ENCODE measurements around the gene NCBP3.

Gene NCBP3

DNA sequence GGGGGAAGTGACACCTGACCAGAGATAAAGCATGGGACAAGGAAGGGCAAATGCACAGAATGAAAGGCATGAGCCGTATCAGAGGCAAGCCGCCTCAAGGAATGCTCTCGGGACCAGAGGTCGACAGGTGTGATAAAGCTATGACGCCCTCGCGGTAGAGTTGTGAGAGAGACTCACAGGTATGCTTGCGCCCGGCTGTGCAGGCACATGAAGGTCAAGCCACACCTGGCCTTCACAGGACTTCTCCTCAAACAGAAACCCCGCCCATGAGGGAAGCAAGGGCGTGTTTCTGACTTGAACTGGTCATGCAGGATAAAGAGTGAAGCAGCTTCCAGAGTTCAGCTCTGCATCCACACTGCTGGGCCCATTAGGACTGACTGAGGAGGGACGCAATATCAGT lies 7.8 kb downstream of the NCBP3 start:
- no peak for DNase-seq (ENCODE audit: extremely low read depth, low read depth)
- TF ChIP-seq, protein P1, sequence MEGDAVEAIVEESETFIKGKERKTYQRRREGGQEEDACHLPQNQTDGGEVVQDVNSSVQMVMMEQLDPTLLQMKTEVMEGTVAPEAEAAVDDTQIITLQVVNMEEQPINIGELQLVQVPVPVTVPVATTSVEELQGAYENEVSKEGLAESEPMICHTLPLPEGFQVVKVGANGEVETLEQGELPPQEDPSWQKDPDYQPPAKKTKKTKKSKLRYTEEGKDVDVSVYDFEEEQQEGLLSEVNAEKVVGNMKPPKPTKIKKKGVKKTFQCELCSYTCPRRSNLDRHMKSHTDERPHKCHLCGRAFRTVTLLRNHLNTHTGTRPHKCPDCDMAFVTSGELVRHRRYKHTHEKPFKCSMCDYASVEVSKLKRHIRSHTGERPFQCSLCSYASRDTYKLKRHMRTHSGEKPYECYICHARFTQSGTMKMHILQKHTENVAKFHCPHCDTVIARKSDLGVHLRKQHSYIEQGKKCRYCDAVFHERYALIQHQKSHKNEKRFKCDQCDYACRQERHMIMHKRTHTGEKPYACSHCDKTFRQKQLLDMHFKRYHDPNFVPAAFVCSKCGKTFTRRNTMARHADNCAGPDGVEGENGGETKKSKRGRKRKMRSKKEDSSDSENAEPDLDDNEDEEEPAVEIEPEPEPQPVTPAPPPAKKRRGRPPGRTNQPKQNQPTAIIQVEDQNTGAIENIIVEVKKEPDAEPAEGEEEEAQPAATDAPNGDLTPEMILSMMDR (IDR thresholded peaks at IDR 0.05; ENCODE audit: low read depth, low read length, missing control alignments): no peak
- no peak overlapping the region for H3K4me3 ChIP-seq (replicated peaks; ENCODE audit: low read depth, low read length)

GRCh38 chr17:3836551-3836950 lies 9.5 kb downstream of the NCBP3 start:
- TF ChIP-seq, protein P1 (IDR thresholded peaks at IDR 0.05; ENCODE audit: low read depth, low read length, missing control alignments): no peak
- no peak overlapping the region for H3K4me3 ChIP-seq (replicated peaks; ENCODE audit: low read depth, low read length)
- DNase-seq (ENCODE audit: extremely low read depth, low read depth): no peak

- no peak overlapping the region for H3K4me3 ChIP-seq (replicated peaks; ENCODE audit: low read depth, low read length)
- TF ChIP-seq, protein P1 (IDR thresholded peaks at IDR 0.05; ENCODE audit: low read depth, low read length, missing control alignments): no peak
- no peak for DNase-seq (ENCODE audit: extremely low read depth, low read depth)
Observed at GRCh38 chr17:3835410-3836229, 10.4 kb downstream of the NCBP3 start.

GRCh38 chr17:3834811-3835210 lies 11.2 kb downstream of the NCBP3 start:
- TF ChIP-seq, protein P1 (IDR thresholded peaks at IDR 0.05; ENCODE audit: low read depth, low read length, missing control alignments): no peak
- DNase-seq (ENCODE audit: extremely low read depth, low read depth): no peak
- H3K4me3 ChIP-seq (replicated peaks; ENCODE audit: low read depth, low read length): no peak overlapping the region

DNA sequence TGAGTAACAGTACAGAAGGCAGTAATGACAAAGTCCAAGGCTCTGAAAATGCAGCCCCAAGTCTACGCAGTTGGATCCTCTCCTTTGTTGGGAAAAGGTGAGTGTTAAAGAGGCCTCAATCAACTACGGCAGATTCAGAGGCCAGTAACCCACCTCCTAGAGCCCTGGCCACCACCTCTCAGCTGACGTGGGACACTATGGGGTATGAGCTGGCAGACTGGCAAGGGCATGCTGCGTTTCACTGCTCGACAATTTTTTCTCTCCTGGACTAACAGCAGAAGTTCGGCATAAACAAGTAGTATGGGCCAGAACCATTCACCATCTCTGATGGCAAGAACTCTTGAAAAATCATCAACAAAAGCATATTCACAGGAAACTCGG lies 17.2 kb downstream of the NCBP3 start:
- no peak for DNase-seq (ENCODE audit: extremely low read depth, low read depth)
- no peak overlapping the region for H3K4me3 ChIP-seq (replicated peaks; ENCODE audit: low read depth, low read length)
- TF ChIP-seq, protein P1 (IDR thresholded peaks at IDR 0.05; ENCODE audit: low read depth, low read length, missing control alignments): no peak

DNA sequence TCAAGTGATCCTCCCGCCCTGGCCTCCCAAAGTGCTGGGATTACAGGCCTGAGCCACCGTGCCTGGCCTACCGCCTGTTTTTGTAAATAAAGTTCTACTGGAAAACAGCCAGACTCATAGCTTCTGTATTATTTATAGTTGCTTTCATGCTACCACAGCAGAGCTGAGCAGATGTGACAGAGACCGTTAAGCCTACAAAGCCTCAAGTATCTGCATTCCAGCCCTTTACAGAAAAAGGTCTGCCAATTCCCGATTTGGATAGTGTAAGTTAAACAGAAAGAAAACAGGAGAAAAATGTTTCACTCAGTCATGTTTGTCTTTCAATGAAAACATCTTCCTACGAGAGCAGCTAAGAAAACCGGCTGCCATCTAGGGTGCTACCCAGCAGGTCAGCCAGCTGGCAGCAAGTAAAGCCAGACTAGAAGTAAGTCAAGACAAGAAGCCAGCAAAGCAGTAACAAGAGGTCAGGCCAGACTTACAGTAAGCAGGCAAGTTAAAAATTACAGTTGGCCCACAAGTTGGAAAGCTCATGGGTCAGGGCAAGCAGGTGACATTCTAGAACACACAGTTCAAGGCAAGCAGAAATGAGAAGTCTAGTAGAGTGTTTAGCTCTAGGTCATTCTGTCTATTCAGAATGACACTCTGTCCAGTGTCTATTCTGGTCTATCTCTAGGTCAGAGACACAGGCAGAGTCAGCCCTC lies 17.7 kb downstream of the NCBP3 start:
- DNase-seq (ENCODE audit: extremely low read depth, low read depth): no peak
- H3K4me3 ChIP-seq (replicated peaks; ENCODE audit: low read depth, low read length): no peak overlapping the region
- TF ChIP-seq, protein P1 (IDR thresholded peaks at IDR 0.05; ENCODE audit: low read depth, low read length, missing control alignments): no peak
